Measurements from ENCODE around the gene MRPL58.
"Not testable (repeated sequence)": the region's sequence is repeated elsewhere in the genome, so short reads cannot be mapped to it uniquely, and the experiment has no call there.

MRPL58 gene

DNA sequence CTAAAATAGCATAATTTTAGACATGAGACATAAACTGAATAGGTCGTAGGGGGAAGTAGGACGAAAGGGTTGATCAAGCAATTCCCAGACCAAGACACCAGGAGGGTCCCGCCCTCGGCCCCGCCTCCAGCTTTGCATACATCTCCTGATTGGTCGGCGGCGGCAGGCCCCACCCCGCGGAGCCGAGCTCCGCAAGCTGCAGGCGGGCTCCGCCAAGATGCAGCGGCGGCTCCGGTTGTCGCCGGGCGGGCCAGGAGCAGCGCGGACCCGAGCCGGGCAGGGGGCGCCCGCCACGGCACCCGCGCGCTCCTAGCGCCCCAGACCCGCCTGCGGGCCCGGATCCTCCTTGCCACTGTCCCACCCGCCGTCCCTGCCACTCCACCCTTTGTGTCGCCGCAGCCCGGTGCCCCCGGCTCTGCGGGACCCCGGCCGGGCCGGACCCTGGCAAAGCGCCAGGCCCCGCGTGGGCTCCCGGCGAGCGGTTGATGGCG is 25.0 kb upstream of the MRPL58 start, which contains the start of gene CDR2L:
Gene CDR2L, plus strand, starts transcription at position 215 of the 491 bp plus-strand sequence. CDS start 412 bp downstream, outside the sequence.
- DNase-seq (ENCODE audit: low read depth in 3 of 3, low spot score in 1 of 3): peak; percentile 67 to 90 (median 83)

GRCh38 chr17:74987909-74988711 is 24.4 kb upstream of the MRPL58 start:
- no peak for DNase-seq (ENCODE audit: low read depth in 3 of 3, low spot score in 1 of 3)

- DNase-seq (ENCODE audit: low read depth in 3 of 3, low spot score in 1 of 3): no peak
Measured at GRCh38 chr17:74990581-74991105, 21.8 kb upstream of the MRPL58 start.

GRCh38 chr17:74992223-74992622 is 20.2 kb upstream of the MRPL58 start:
- no peak for DNase-seq (ENCODE audit: low read depth in 3 of 3, low spot score in 1 of 3)

- DNase-seq (ENCODE audit: low read depth in 3 of 3, low spot score in 1 of 3): no peak
Measured at GRCh38 chr17:74994440-74994839, 18.0 kb upstream of the MRPL58 start.

DNA sequence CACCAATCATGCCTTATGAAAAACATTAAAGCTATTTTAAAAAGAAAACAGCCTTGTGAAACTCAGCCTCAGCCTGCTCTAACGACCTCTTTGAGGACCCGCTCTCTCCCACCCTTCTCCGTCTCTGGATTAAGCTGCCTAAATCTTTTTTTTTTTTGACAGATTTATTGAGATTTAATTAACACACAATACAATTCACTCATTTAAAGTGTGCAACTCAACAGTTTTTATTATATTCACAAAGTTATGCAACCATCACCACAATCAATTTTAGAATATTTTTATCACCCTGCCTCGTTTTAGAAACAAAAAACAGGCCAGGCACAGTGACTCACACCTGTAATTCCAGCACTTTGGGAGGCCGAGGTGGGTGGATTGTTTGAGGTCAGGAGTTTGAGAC is 16.6 kb upstream of the MRPL58 start:
- no peak for DNase-seq (ENCODE audit: low read depth in 3 of 3, low spot score in 1 of 3)

- DNase-seq (ENCODE audit: low read depth in 3 of 3, low spot score in 1 of 3): no peak
Measured at GRCh38 chr17:74998783-74999182, 13.7 kb upstream of the MRPL58 start.

DNA sequence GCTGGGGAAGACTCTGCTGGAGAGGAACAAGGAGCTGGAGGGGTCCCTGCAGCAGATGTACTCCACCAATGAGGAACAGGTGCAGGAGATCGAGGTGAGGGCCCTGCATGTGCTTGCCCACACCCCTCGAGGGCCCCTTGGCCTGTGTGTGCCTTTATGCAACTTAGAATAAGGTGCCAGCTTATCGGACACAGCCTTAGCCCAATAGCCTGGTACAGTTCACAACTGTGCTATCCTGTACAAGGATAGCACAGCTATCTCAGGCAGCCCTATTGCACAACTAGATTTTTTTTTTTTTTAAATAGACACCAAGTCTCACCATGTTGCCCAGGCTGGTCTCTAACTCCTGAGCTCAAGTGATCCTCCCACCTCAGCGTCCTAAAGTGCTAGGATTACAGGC is 12.9 kb upstream of the MRPL58 start:
- DNase-seq (ENCODE audit: low read depth in 3 of 3, low spot score in 1 of 3): no peak

DNA sequence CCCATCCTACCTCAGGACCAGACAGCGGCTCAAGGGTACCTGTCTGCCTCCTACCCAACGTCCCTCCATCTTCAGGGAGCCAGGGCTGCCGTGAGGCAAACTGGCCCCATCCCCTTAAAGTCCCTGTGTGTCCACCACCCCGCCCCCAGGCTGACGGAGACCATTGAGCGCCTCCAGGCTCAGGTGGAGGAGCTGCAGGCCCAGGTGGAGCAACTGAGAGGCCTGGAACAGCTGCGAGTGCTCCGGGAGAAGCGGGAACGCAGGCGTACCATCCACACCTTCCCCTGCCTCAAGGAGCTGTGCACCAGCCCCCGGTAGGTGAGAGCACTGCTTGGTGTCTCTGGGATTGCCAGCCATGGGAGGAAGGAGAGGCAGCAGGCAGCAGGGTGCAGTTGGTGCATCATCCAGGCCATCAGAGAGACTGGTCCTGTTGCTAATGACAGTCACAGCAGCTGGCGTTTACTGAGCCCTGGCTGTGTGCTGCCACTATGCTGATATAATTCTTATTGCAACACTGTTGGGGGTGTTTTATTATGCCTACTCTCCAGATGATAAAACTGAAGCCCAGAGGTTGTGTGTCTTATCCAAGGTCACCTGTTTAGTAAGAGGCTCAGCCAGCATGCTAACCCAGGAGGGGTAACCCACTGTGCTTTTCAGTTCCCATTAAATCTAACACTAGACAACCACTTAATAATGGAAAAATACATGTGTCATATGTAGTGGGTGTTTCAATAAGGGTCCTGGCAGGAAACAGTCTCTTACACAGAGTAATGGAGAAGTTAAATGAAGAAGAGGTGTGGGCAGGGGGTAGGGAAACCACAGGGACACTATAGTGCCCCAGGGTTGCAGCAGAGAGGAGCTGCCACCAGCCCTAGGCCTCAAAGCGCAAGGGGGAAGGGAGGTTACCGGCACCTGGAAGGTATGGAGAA is 10.3 kb upstream of the MRPL58 start:
- no peak for DNase-seq (ENCODE audit: low read depth in 3 of 3, low spot score in 1 of 3)

- no peak for DNase-seq (ENCODE audit: low read depth in 3 of 3, low spot score in 1 of 3)
Measured at GRCh38 chr17:75003070-75003956, 9.2 kb upstream of the MRPL58 start.

DNA sequence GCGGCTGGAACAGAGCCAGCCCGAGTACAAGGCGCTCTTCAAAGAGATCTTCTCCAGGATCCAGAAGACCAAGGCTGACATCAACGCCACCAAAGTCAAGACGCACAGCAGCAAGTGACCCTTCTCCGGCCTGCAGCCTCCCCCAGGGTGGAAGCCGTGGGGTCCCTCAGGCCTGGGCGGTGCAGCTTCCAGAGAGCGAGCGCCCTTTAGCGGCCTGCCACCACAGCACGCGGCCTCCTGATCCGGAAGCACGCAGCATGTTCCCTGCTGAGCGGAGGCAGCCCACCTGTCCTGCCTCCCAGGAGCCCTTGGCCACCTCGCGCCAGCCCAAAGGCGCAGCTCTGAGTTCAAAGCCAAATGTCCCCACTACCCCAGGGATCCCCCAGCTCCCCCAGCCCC is 8.5 kb upstream of the MRPL58 start:
- DNase-seq (ENCODE audit: low read depth in 3 of 3, low spot score in 1 of 3): no peak

DNA sequence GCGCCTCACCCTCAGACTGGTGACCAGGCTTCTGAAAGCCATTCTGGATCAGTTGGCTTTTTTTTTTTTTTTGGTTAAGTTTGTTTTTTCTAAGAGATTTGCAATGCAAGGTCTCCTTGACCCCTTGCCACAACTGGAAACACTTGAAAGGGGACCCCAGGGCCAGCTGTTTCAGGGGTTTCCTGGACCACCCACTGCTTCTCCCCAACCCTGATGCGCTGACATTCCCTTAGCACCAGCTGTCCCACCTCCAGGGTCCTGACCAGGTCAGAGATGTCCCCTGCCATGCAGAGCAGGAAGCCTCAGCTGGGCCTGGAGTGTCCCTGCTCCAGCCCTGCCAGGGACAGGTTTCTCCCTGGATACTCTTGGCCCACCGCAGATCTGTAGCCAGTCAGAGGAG is 8.1 kb upstream of the MRPL58 start:
- DNase-seq (ENCODE audit: low read depth in 3 of 3, low spot score in 1 of 3): no peak

DNA sequence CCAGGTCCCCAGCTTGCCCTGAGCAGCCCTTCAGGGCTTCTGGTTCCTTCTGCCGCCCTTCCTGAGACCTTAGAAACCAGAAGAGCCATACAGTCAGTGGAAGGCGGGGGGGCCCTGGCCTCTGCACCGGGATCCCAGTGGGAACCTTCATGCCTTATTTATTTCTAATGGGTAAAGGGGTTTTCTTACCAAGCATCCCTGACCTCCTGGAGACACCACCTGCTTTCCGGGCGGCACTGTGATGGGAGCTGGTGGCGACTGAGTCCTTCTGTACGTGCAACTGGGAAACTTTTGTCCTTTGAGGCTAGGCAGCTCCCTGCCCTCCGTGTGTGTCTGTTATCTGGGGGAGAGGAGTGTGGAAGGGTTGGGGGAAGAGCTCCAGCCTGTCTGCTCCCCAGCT is 7.2 kb upstream of the MRPL58 start:
- no peak for DNase-seq (ENCODE audit: low read depth in 3 of 3, low spot score in 1 of 3)

DNA sequence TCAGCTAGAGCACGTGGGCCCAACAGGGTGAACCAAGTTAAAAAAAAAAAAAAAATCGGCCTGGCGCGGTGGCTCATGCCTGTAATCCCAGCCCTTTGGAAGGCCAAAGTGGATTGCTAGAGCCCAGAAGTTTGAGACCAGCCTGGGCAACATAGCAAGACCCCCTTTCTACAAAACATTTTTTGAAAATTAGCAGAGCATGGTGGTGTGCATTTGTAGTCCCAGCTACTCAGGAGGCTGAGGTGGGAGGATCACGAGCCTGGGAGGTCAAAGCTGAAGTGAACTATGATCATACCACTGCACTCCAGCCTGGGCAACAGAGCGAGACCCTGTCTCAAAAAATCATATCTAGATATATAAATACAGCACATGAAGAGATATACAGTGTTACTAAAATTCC is 6.4 kb upstream of the MRPL58 start:
- DNase-seq (ENCODE audit: low read depth in 3 of 3, low spot score in 1 of 3): not testable (repeated sequence)

GRCh38 chr17:75006653-75007052 is 5.8 kb upstream of the MRPL58 start:
- no peak for DNase-seq (ENCODE audit: low read depth in 3 of 3, low spot score in 1 of 3)

- no peak for DNase-seq (ENCODE audit: low read depth in 3 of 3, low spot score in 1 of 3)
Measured at GRCh38 chr17:75008373-75008772, 4.1 kb upstream of the MRPL58 start.

DNA sequence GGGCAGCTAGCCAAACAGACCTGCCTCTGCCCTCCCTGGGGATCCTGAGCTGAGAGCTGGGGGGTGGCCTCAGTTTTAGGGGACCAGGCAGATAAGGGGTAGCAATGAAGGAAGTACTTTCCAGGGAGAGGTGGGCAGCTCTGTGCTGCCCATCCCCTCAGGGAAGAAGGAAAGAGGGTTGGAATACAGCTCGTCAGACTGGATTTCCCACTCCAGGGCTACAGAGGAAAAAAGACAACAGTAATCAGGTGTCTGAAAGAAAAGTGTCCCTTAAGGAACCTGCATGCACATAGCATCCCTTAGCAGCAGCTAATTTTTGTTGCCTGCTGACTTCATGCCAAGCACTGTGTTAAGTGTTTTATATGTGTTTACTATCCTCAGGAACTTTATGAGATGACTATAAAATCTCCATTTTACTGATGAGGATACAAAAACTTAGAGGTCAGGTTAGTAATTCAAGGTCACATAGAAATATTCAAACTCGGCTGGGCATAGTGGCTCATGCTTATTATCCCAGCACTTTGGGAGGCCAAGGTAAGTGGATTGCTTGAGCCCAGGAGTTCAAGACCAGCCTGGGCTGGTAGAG is 3.2 kb upstream of the MRPL58 start:
- no peak for DNase-seq (ENCODE audit: low read depth in 3 of 3, low spot score in 1 of 3)

GRCh38 chr17:75010683-75011400 is 1.6 kb upstream of the MRPL58 start:
- no peak for DNase-seq (ENCODE audit: low read depth in 3 of 3, low spot score in 1 of 3)

- DNase-seq (ENCODE audit: low read depth in 3 of 3, low spot score in 1 of 3): no peak
Measured at GRCh38 chr17:75011401-75012095, 922 bp upstream of the MRPL58 start.

All from stimulated activated CD4-positive, alpha-beta T cell treated with anti-CD3 and anti-CD28 coated beads, TNF-alpha, amount 100 ng/mL, for 1 hour (primary cell).